Adrenal gland (tissue), 12 donors: ENCODE results near the gene ATF2. TPM values are rescaled to one million over a fixed set of nuclear protein-coding genes. Genes with fewer than 3 reads are reported as not detected.

Source experiments
- DNase-seq, 7 donors: peaks; one replicate each; pipeline ENCODE4 v3.0.0-alpha.2; 2019 to 2020
- H3K27ac ChIP-seq, 5 donors: fragments of 200-600 bp; sonication (generic) in 4 of 5; 1 replicate in 3 of 5; 2 replicates in 2 of 5; pipeline versions ENCODE4 v1.5.1 to v1.8.0; 2016 to 2020; ENCODE audit warnings: mild to moderate bottlenecking in 1 of 5
- H3K27me3 ChIP-seq: fragments of 200-600 bp; 2 replicates; pipeline ENCODE4 v1.8.0; 2021
- H3K36me3 ChIP-seq, 2 donors: fragments of 200-600 bp; replicated peaks in 1 of 2; 1 replicate in 1 of 2; 2 replicates in 1 of 2; pipeline versions ENCODE4 v1.5.1 to v1.8.0; 2018 to 2022
- H3K4me1 ChIP-seq, 2 donors: fragments of 200-600 bp; replicated peaks in 1 of 2; 1 replicate in 1 of 2; 2 replicates in 1 of 2; pipeline versions ENCODE4 v1.5.1 to v1.8.0; 2018 to 2021
- H3K4me3 ChIP-seq, 4 donors: fragments of 200-600 bp; sonication (generic) in 3 of 4; one replicate each; pipeline ENCODE4 v1.5.1; 2016 to 2018
- H3K9me3 ChIP-seq, 3 donors: fragments of 200-600 bp; sonication (generic) in 1 of 3; replicated peaks in 1 of 3; 1 replicate in 2 of 3; 2 replicates in 1 of 3; pipeline versions ENCODE4 v1.5.1 to v1.8.0; 2016 to 2021
- CTCF ChIP-seq, 6 experiments: fragments of 450-650 bp in 4 of 6; fragments of 200-600 bp in 2 of 6; sonication (generic) in 1 of 6; IDR thresholded peaks; 1 replicate in 5 of 6; 2 replicates in 1 of 6; pipeline versions ENCODE4 v1.5.1 to v1.8.0; 2016 to 2021; ENCODE audit warnings: antibody characterized with exemption in 6 of 6, mild to moderate bottlenecking in 2 of 6, moderate library complexity in 1 of 6
- POLR2A ChIP-seq, 2 donors: fragments of 450-650 bp; IDR thresholded peaks; one replicate each; pipeline ENCODE4 v1.6.1; 2017; ENCODE audit warnings: antibody characterized with exemption in 2 of 2, mild to moderate bottlenecking in 2 of 2, moderate library complexity in 1 of 2
- WGBS, 4 donors: extraction: QIAGEN DNeasy Blood & Tissue Kit in 2 of 4; methylation state at CpG; one replicate each; pipeline versions ENCODE4 v1.1.5 to v1.1.7; 2013 to 2017; 5-methylcytosine and 5-hydroxymethylcytosine counted together
- intact Hi-C, 2 donors: fragments of 100-400 bp; cut with DNase I; formaldehyde crosslinking; loops; one replicate each; pipeline versions ENCODE4 v1.14.1 to v1.15.0; 2022 to 2023
- microRNA counts, 2 donors: library from miRNA; unstranded; fragments of <30 nt; microRNA quantifications; one replicate each; lab custom pipeline; 2016
- microRNA-seq, 3 donors: library from miRNA; unstranded; fragments of <30 nt; microRNA quantifications; one replicate each; pipeline ENCODE4, GENCODE V29; 2017 to 2020
- polyA plus RNA-seq, 3 donors: library from polyadenylated mRNA; stranded (reverse); fragments of 200-250 nt in 2 of 3; fragments of 350-450 nt in 1 of 3; fragmentation: Illumina TruSeq in 1 of 3; extraction: RNeasy Lipid Tissue Mini Kit (QIAGEN cat#74804) in 1 of 3; gene quantifications; one replicate each; pipeline ENCODE4 v1.2.3, GENCODE V29; 2013 to 2014
- small RNA-seq, 2 donors: library from RNA; depleted of rRNA; stranded (forward); fragments of <200 nt; gene quantifications; one replicate each; pipeline ENCODE3, GENCODE V24; 2016
- total RNA-seq, 9 donors: library from RNA; depleted of rRNA in 4 of 9; stranded (reverse); fragments of >200 nt in 4 of 9; fragments of 120-200 nt in 1 of 9; fragmentation: NEBNext Ultra II Directional in 1 of 9; extraction: Animal tissue kit (Norgen Biotek cat#: 25700) in 1 of 9; gene quantifications; one replicate each; pipeline versions ENCODE4 v1.1.0 to v1.2.4, GENCODE V29; 2013 to 2023
- donor health status: healthy with polysubstance abuse.
- donor health status: Bipolar disorder and iron deficiency.
- donor health status: DM: yes; HTN: yes; CAD: no.
- donor health status: DM: no; HTN: no; CAD: no.
- donor health status: DM: no; HTN: no; CAD: no.
- donor health status: DM: yes; HTN: yes; CAD: no.

The ATF2 gene
- total and polyA plus RNA-seq, 12 donors, result 16.5 to 60.1 (median 51.4) TPM

DNA sequence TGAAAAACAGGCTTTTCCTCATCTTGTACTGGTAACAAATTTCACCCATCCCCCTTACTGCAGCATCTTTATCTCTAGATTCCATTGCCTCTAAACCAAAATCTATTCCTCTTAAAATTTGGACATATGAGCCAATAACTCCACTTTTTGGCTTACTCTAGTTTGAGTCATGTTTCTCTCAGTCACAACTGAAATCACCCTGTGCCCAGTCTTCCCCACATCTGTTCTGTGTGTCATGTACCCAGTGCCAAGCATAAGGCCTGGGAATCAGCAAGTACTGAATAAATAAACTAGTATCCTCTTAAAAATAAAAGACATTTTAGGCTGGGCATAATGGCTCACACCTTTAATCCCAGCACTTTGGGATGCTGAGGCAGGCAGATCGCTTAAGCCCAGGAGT lies 142.1 kb downstream of the ATF2 start:
- Histone ChIP-seq H3K27me3 (no peaks in the 10 kb centered on the region), H3K27ac (no peak overlapping the region), H3K4me3 (no peak overlapping the region), H3K36me3 (no peaks in the 10 kb centered on the region), H3K4me1 (no peaks in the 10 kb centered on the region), H3K9me3 (no peaks in the 10 kb centered on the region)
- intact Hi-C loops, result no loop called here
- 98 to 100% (median 100%) methylated on average over 1 of the region's 1 CpG for WGBS, 4 donors
- no peak for DNase-seq
- no peak for TF ChIP-seq CTCF (IDR thresholded peaks at IDR 0.05)
- TF ChIP-seq POLR2A (IDR thresholded peaks at IDR 0.05), result no peak

- DNase-seq, result no peak
- Histone ChIP-seq H3K4me3 (no peak overlapping the region), H3K36me3 (no peaks in the 10 kb centered on the region), H3K4me1 (no peaks in the 10 kb centered on the region), H3K27ac (no peak overlapping the region), H3K9me3 (no peaks in the 10 kb centered on the region), H3K27me3 (no peaks in the 10 kb centered on the region)
- 89 to 92% (median 90%) methylated on average over 3 of the region's 3 CpGs for WGBS, 4 donors
- intact Hi-C loops, result no loop called here
- TF ChIP-seq POLR2A (IDR thresholded peaks at IDR 0.05) (no peak), CTCF (IDR thresholded peaks at IDR 0.05) (no peak)
Observed at GRCh38 chr2:175025233-175025632, 142.8 kb downstream of the ATF2 start.

- WGBS, 4 donors, result 68 to 83% (median 76%) methylated on average over 3 of the region's 3 CpGs
- H3K4me3 ChIP-seq, result no peak overlapping the region
Observed at GRCh38 chr2:175022923-175023322, 145.1 kb downstream of the ATF2 start.

More at GRCh38 chr2:175022923-175023322, 145.1 kb downstream of the ATF2 start:
- Histone ChIP-seq H3K4me1 (no peaks in the 10 kb centered on the region), H3K27ac (no peak overlapping the region), H3K36me3 (no peaks in the 10 kb centered on the region), H3K9me3 (no peaks in the 10 kb centered on the region), H3K27me3 (no peaks in the 10 kb centered on the region)
- intact Hi-C loops, result no loop called here
- DNase-seq, result no peak
- no peak for TF ChIP-seq POLR2A (IDR thresholded peaks at IDR 0.05)
- no peak for TF ChIP-seq CTCF (IDR thresholded peaks at IDR 0.05)

MicroRNA genes within 50 kb of the gene (microRNA counts, 767-probe panel; counts per million panel counts)
- 0 counts per million in 2 donors for microRNA hsa-miR-933 (lab: Ali Mortazavi, UCI)

Small RNA genes lying within 50 kb of the gene (microRNA-seq; reads per million reads assigned to microRNA genes)
- gene MIR933, result 1.5 to 3.6 (median 2.8) reads per million in 3 donors

Small RNA genes lying within 50 kb of the gene (small RNA-seq; reads per million reads assigned to genes)
- gene MIR933 (0 reads per million in 2 donors), gene RF02271 (0 reads per million in 2 donors), gene RNU6-1290P (0 reads per million in 2 donors), gene RNU6-763P (0 reads per million in 2 donors)

Other genes with a start within 250 kb of the ATF2 start
- gene CHN1, start 162.8 kb downstream of the ATF2 start, total RNA-seq, result 10 to 100 TPM; 17.7 to 40.0 (median 22.3) TPM
- gene CHN1, start 162.8 kb downstream of the ATF2 start, polyA plus RNA-seq, result 10 to 100 TPM in 2 of 3 donors, 1 to 10 TPM in 1; 7.6 to 34.2 (median 11.9) TPM
- 100 to 1,000 TPM; 104 to 249 (median 193) TPM for gene ATP5MC3, start 13.5 kb upstream of the ATF2 start, total RNA-seq
- 100 to 1,000 TPM; 100 to 273 (median 152) TPM for gene ATP5MC3, start 13.5 kb upstream of the ATF2 start, polyA plus RNA-seq